Astrocyte (in vitro differentiated cells and primary cell): ENCODE data around the gene PSMD1. TPM values are rescaled to one million over a fixed set of nuclear protein-coding genes. Genes with fewer than 3 reads are reported as not detected.
"Not testable (repeated sequence)": the region's sequence is repeated elsewhere in the genome, so short reads cannot be mapped to it uniquely, and the experiment has no call there.

Experiments used
- DNase-seq: peaks from one replicate; pipeline ENCODE4 v3.0.0-alpha.2; 2010; ENCODE audit warnings: low read depth
- FAIRE-seq: peaks from 2 replicates; lab custom pipeline; 2011; peaks lifted over from hg19 to GRCh38; lab: Jason Lieb, UNC
- H2AFZ ChIP-seq: 2 replicates; pipeline ENCODE4 v1.6.0; 2012; ENCODE audit warnings: low read depth, low read length, inconsistent platforms
- H3K27ac ChIP-seq: 2 replicates; pipeline ENCODE4 v1.5.1; 2011; ENCODE audit warnings: low read depth, low read length, inconsistent platforms
- H3K27me3 ChIP-seq: 2 replicates; pipeline ENCODE4 v1.6.0; 2011; ENCODE audit warnings: low read length, inconsistent platforms; ENCODE audit not compliant: insufficient read depth
- H3K36me3 ChIP-seq: 2 replicates; pipeline ENCODE4 v1.5.1; 2011; ENCODE audit warnings: low read length, inconsistent platforms; ENCODE audit not compliant: insufficient read depth
- H3K4me1 ChIP-seq: 2 replicates; pipeline ENCODE4 v1.5.1; 2011; ENCODE audit warnings: low read length, inconsistent platforms; ENCODE audit not compliant: insufficient read depth
- H3K4me2 ChIP-seq: 2 replicates; pipeline ENCODE4 v1.6.0; 2012; ENCODE audit warnings: low read length, inconsistent platforms
- H3K4me3 ChIP-seq: 2 replicates; pipeline ENCODE4 v1.5.1; 2011; ENCODE audit warnings: low read depth, mild to moderate bottlenecking, low read length, inconsistent platforms; ENCODE audit not compliant: insufficient read depth
- H3K79me2 ChIP-seq: 2 replicates; pipeline ENCODE4 v1.6.0; 2012; ENCODE audit warnings: mild to moderate bottlenecking, low read length, inconsistent platforms; ENCODE audit not compliant: insufficient read depth
- H3K9ac ChIP-seq: 2 replicates; pipeline ENCODE4 v1.6.0; 2012; ENCODE audit warnings: mild to moderate bottlenecking, low read length, inconsistent platforms
- H3K9me3 ChIP-seq: 2 replicates; pipeline ENCODE4 v1.5.1; 2012; ENCODE audit warnings: low read depth, mild to moderate bottlenecking, low read length, inconsistent platforms; ENCODE audit not compliant: insufficient read depth
- H4K20me1 ChIP-seq: 2 replicates; pipeline ENCODE4 v1.6.0; 2012; ENCODE audit warnings: low read length, inconsistent platforms; ENCODE audit not compliant: insufficient read depth
- H3K27ac Mint-ChIP-seq: one replicate; pipeline ENCODE4 v1.8.0; 2021; ENCODE audit warnings: mild to moderate bottlenecking, mixed read lengths; ENCODE audit not compliant: unreplicated experiment
- H3K27me3 Mint-ChIP-seq: one replicate; pipeline ENCODE4 v1.8.0; 2021; ENCODE audit warnings: low read depth, mixed read lengths; ENCODE audit not compliant: unreplicated experiment
- H3K36me3 Mint-ChIP-seq: one replicate; pipeline ENCODE4 v1.8.0; 2021; ENCODE audit warnings: low read depth, mixed read lengths; ENCODE audit not compliant: unreplicated experiment
- H3K4me1 Mint-ChIP-seq: one replicate; pipeline ENCODE4 v1.8.0; 2021; ENCODE audit warnings: low read depth, mixed read lengths; ENCODE audit not compliant: unreplicated experiment
- H3K4me3 Mint-ChIP-seq: one replicate; pipeline ENCODE4 v1.8.0; 2021; ENCODE audit warnings: mild to moderate bottlenecking, moderate library complexity, mixed read lengths; ENCODE audit not compliant: unreplicated experiment
- H3K9me3 Mint-ChIP-seq: one replicate; pipeline ENCODE4 v1.8.0; 2021; ENCODE audit warnings: mild to moderate bottlenecking, mixed read lengths; ENCODE audit not compliant: unreplicated experiment
- EZH2 ChIP-seq: IDR thresholded peaks from 2 replicates; pipeline ENCODE4 v1.6.1; 2012; ENCODE audit warnings: mild to moderate bottlenecking, low read length, inconsistent platforms; ENCODE audit not compliant: insufficient read depth
- total RNA-seq: library from RNA; stranded (reverse); gene quantifications from 2 replicates; pipeline ENCODE4 v1.2.1, GENCODE V29; 2021
- TF ChIP-seq, protein P1 (sequence below): IDR thresholded peaks from 2 replicates; pipeline ENCODE4 v1.5.1; 2011; ENCODE audit warnings: low read depth, mild to moderate bottlenecking, inconsistent platforms, low read length, moderate library complexity; ENCODE audit not compliant: insufficient read depth

Gene PSMD1
- total RNA-seq, 1 donor from 2014 or later: 151 TPM

DNA sequence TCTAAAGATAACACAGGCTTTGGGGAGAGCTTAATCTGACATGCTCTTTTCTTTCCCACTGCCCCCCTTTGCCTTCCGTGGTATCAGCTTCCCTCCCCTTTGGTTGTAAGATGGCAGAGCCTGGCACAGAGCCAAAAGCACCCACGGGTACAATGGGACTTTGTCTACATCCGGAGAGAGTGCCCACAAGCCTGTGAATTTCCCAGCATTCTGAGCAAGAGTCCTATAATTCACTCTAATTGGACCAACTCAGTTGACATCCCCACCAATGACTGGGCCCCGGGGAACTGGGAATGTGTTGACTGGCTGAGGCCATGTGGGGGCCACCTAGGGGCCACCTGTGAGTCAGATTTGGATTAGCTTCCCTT lies 39.5 kb upstream of the PSMD1 start:
- H2AFZ ChIP-seq: no peak overlapping the region
- H3K9ac ChIP-seq: no peak overlapping the region
- H3K9me3 ChIP-seq: no peaks in the 10 kb centered on the region
- Mint-ChIP-seq H3K36me3 (peaks cover 1% of the 10 kb centered on the region), H3K27me3 (peaks cover 17% of the 10 kb centered on the region), H3K4me1 (no peaks in the 10 kb centered on the region), H3K27ac (no peak overlapping the region), H3K9me3 (peaks cover 7% of the 10 kb centered on the region), H3K4me3 (no peak overlapping the region)
- H3K36me3 ChIP-seq: no peaks in the 10 kb centered on the region
- H3K4me1 ChIP-seq: no peaks in the 10 kb centered on the region
- H3K27ac ChIP-seq: no peak overlapping the region
- no peaks in the 10 kb centered on the region for H3K79me2 ChIP-seq
- H3K4me3 ChIP-seq: no peak overlapping the region
- FAIRE-seq (no peak), DNase-seq (no peak)
- peaks cover 6% of the 10 kb centered on the region for H3K27me3 ChIP-seq
- no peaks in the 10 kb centered on the region for H4K20me1 ChIP-seq
- TF ChIP-seq, protein P1, sequence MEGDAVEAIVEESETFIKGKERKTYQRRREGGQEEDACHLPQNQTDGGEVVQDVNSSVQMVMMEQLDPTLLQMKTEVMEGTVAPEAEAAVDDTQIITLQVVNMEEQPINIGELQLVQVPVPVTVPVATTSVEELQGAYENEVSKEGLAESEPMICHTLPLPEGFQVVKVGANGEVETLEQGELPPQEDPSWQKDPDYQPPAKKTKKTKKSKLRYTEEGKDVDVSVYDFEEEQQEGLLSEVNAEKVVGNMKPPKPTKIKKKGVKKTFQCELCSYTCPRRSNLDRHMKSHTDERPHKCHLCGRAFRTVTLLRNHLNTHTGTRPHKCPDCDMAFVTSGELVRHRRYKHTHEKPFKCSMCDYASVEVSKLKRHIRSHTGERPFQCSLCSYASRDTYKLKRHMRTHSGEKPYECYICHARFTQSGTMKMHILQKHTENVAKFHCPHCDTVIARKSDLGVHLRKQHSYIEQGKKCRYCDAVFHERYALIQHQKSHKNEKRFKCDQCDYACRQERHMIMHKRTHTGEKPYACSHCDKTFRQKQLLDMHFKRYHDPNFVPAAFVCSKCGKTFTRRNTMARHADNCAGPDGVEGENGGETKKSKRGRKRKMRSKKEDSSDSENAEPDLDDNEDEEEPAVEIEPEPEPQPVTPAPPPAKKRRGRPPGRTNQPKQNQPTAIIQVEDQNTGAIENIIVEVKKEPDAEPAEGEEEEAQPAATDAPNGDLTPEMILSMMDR: no peak
- no peak for TF ChIP-seq EZH2
- H3K4me2 ChIP-seq: no peak overlapping the region

DNA sequence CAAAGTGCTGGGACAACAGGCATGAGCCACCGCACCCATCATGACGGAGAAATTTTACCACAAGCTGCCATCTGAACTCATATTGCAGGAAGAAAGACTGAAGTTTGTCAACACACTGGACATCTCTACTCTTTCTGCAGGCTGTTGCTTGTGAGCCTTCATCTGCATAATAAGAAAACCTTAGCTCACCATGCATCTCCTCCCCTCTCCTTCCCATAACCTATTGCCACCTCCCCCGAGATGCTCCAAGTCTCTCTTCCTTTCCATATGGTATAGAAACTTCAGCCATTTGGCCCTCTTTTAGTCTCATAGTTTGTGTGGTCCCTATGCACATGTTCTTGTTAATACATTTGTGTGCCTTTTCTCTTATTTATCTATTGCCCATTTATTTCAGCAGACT lies 38.5 kb upstream of the PSMD1 start:
- H3K4me1 Mint-ChIP-seq: no peaks in the 10 kb centered on the region
- no peak overlapping the region for H3K4me2 ChIP-seq
- no peak overlapping the region for H3K9ac ChIP-seq
- H2AFZ ChIP-seq: no peak overlapping the region
- no peak overlapping the region for H3K27ac ChIP-seq
- H3K36me3 ChIP-seq: no peaks in the 10 kb centered on the region
- DNase-seq: no peak
- H3K4me1 ChIP-seq: no peaks in the 10 kb centered on the region
- TF ChIP-seq, protein P1: no peak
- TF ChIP-seq EZH2: no peak
- FAIRE-seq: no peak
- peaks cover 9% of the 10 kb centered on the region for H3K27me3 Mint-ChIP-seq
- no peaks in the 10 kb centered on the region for H3K27me3 ChIP-seq
- H3K36me3 Mint-ChIP-seq: peaks cover 1% of the 10 kb centered on the region
- no peak overlapping the region for H3K4me3 ChIP-seq
- peaks cover 7% of the 10 kb centered on the region for H3K9me3 Mint-ChIP-seq
- no peaks in the 10 kb centered on the region for H3K9me3 ChIP-seq
- no peaks in the 10 kb centered on the region for H3K79me2 ChIP-seq
- no peak overlapping the region for H3K4me3 Mint-ChIP-seq
- no peaks in the 10 kb centered on the region for H4K20me1 ChIP-seq
- H3K27ac Mint-ChIP-seq: no peak overlapping the region

DNA sequence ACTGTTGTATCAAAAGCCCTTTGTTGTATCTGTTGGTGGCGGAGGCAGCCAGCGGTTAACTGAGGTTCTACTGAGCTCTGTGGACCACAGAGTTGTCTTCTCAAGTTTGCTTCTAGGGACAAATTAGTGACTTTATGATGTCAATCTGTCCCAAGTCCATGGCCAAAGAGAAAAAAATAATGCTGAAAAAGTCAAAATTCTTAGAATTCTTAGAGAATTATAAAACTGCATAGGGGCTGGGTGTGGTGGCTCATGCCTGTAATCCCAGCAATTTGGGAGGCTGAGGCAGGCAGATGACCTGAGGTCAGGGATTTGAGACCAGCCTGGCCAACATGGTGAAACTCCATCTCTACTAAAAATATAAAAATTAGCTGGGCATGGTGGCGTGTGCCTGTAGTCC lies 31.6 kb upstream of the PSMD1 start:
- H3K9me3 Mint-ChIP-seq, DNase-seq, FAIRE-seq, H3K4me1 Mint-ChIP-seq, H3K9ac ChIP-seq, H3K4me2 ChIP-seq, H3K9me3 ChIP-seq, H3K27me3 ChIP-seq, H4K20me1 ChIP-seq, H3K79me2 ChIP-seq, H3K4me1 ChIP-seq, H3K4me3 ChIP-seq, H3K27ac Mint-ChIP-seq, H3K36me3 ChIP-seq, H3K27ac ChIP-seq, H3K4me3 Mint-ChIP-seq, H2AFZ ChIP-seq, H3K36me3 Mint-ChIP-seq: not testable (repeated sequence)
- H3K27me3 Mint-ChIP-seq: peaks cover 15% of the 10 kb centered on the region
